H1 (cell line): ENCODE results near the gene GXYLT2. TPM values are rescaled to one million over a fixed set of nuclear protein-coding genes. Genes with fewer than 3 reads are reported as not detected.

Experiments
- CTCF ChIA-PET: fragments of 300-600 bp; sonication (Branson Sonifier 250); formaldehyde crosslinking; loops from one replicate; lab custom pipeline; 2021; ENCODE audit not compliant: partially characterized antibody; lab: Charles Lee
- POLR2A ChIA-PET: fragments of 300-600 bp; sonication (Branson Sonifier 250); formaldehyde crosslinking; loops from one replicate; lab custom pipeline; 2021; ENCODE audit warnings: inconsistent platforms; ENCODE audit not compliant: partially characterized antibody; lab: Charles Lee
- DNase-seq, 2 experiments: peaks; one replicate each; pipeline versions ENCODE4 v3.0.0 to v3.0.0-alpha.2; 2010 to 2022; ENCODE audit warnings: low spot score in 2 of 2, low read depth in 1 of 2, mixed read lengths in 1 of 2
- FAIRE-seq: peaks from 2 replicates; lab custom pipeline; 2011; peaks lifted over from hg19 to GRCh38; lab: Jason Lieb, UNC
- H2AFZ ChIP-seq: 2 replicates; pipeline ENCODE4 v1.8.1; 2012; ENCODE audit warnings: low read length, inconsistent platforms
- H2AK5ac ChIP-seq: 2 replicates; pipeline ENCODE4 v1.6.1; 2013; ENCODE audit warnings: low read depth, low read length
- H2BK120ac ChIP-seq: replicated peaks from 2 replicates; pipeline ENCODE3; 2013; ENCODE audit warnings: low read depth, low read length, inconsistent platforms
- H2BK12ac ChIP-seq: 2 replicates; pipeline ENCODE4 v1.6.1; 2013; ENCODE audit warnings: low read depth, low read length
- H2BK15ac ChIP-seq: 2 replicates; pipeline ENCODE4 v1.6.1; 2013; ENCODE audit warnings: low read length
- H2BK20ac ChIP-seq: 2 replicates; pipeline ENCODE4 v1.6.1; 2013; ENCODE audit warnings: low read length
- H2BK5ac ChIP-seq: 2 replicates; pipeline ENCODE4 v1.6.1; 2013; ENCODE audit warnings: low read depth, low read length
- H3K14ac ChIP-seq: 2 replicates; pipeline ENCODE4 v1.6.1; 2013; ENCODE audit warnings: inconsistent platforms; ENCODE audit not compliant: insufficient read length
- H3K18ac ChIP-seq: 2 replicates; pipeline ENCODE4 v1.6.1; 2013; ENCODE audit warnings: low read length; ENCODE audit errors: extremely low read depth
- H3K23ac ChIP-seq: 2 replicates; pipeline ENCODE4 v1.6.1; 2013; ENCODE audit warnings: inconsistent platforms; ENCODE audit not compliant: insufficient read length
- H3K23me2 ChIP-seq: 2 replicates; pipeline ENCODE4 v1.6.1; 2013; ENCODE audit warnings: low read depth, low read length
- H3K27ac ChIP-seq: 2 replicates; pipeline ENCODE4 v1.6.1; 2011; ENCODE audit warnings: low read depth, low read length, inconsistent platforms
- H3K27me3 ChIP-seq, 4 experiments: replicated peaks in 1 of 4; 1 replicate in 1 of 4; 2 replicates in 3 of 4; pipeline versions ENCODE4 v1.6.1 to v1.8.1; 2011 to 2013; ENCODE audit warnings: low read length in 3 of 4, mild to moderate bottlenecking in 3 of 4, inconsistent platforms in 2 of 4, mixed read lengths in 2 of 4, moderate library complexity in 1 of 4; ENCODE audit not compliant: control insufficient read depth in 3 of 4, insufficient read depth in 3 of 4; ENCODE audit errors: extremely low read depth in 1 of 4
- H3K36me3 ChIP-seq, 4 experiments: 2 replicates each; pipeline versions ENCODE4 v1.6.1 to v1.8.1; 2011 to 2013; ENCODE audit warnings: mild to moderate bottlenecking in 4 of 4, low read length in 3 of 4, moderate library complexity in 2 of 4, control low read depth in 1 of 4, inconsistent platforms in 1 of 4; ENCODE audit not compliant: insufficient read depth in 4 of 4, control insufficient read depth in 2 of 4
- H3K4ac ChIP-seq: replicated peaks from 2 replicates; pipeline ENCODE3; 2013; ENCODE audit warnings: low read length, low read depth, mixed read lengths, inconsistent platforms; ENCODE audit not compliant: insufficient read length
- H3K4me1 ChIP-seq, 4 experiments: replicated peaks in 1 of 4; 1 replicate in 1 of 4; 2 replicates in 3 of 4; pipeline versions ENCODE4 v1.6.1 to v1.8.1; 2011 to 2013; ENCODE audit warnings: low read length in 3 of 4, inconsistent platforms in 2 of 4, mixed read lengths in 1 of 4; ENCODE audit not compliant: insufficient read depth in 4 of 4, control insufficient read depth in 3 of 4
- H3K4me2 ChIP-seq, 2 experiments: 2 replicates each; pipeline versions ENCODE4 v1.6.1 to v1.8.1; 2011 to 2013; ENCODE audit warnings: low read depth in 2 of 2, low read length in 2 of 2, control low read depth in 1 of 2, inconsistent platforms in 1 of 2, mild to moderate bottlenecking in 1 of 2; ENCODE audit not compliant: insufficient read depth in 1 of 2
- H3K4me3 ChIP-seq, 4 experiments: fragments of 200-600, 300-600 bp in 1 of 4; sonication (generic), shearing (Covaris generic), sonication (Bioruptor Twin) in 1 of 4; 2 replicates each; pipeline versions ENCODE4 v1.5.1 to v1.8.1; 2011 to 2016; ENCODE audit warnings: low read length in 4 of 4, low read depth in 3 of 4, control low read depth in 2 of 4, inconsistent platforms in 2 of 4, mild to moderate bottlenecking in 2 of 4, mixed read lengths in 1 of 4, moderate library complexity in 1 of 4; ENCODE audit not compliant: insufficient read depth in 2 of 4; ENCODE audit errors: extremely low read depth in 1 of 4
- H3K56ac ChIP-seq: replicated peaks from 2 replicates; pipeline ENCODE3; 2013; ENCODE audit warnings: low read depth, mild to moderate bottlenecking, mixed read lengths, low read length, inconsistent platforms; ENCODE audit not compliant: insufficient read length
- H3K79me1 ChIP-seq: 2 replicates; pipeline ENCODE4 v1.6.1; 2013; ENCODE audit warnings: low read depth, low read length, control low read depth
- H3K79me2 ChIP-seq, 2 experiments: 2 replicates each; pipeline versions ENCODE4 v1.6.1 to v1.8.1; 2012 to 2013; ENCODE audit warnings: low read length in 2 of 2, mild to moderate bottlenecking in 2 of 2, inconsistent platforms in 1 of 2; ENCODE audit not compliant: insufficient read depth in 2 of 2, control insufficient read depth in 1 of 2
- H3K9ac ChIP-seq, 4 experiments: replicated peaks in 1 of 4; 1 replicate in 1 of 4; 2 replicates in 3 of 4; pipeline versions ENCODE4 v1.6.1 to v1.8.1; 2011 to 2013; ENCODE audit warnings: low read depth in 3 of 4, low read length in 3 of 4, control low read depth in 2 of 4, mild to moderate bottlenecking in 2 of 4, moderate library complexity in 2 of 4, inconsistent platforms in 1 of 4; ENCODE audit errors: extremely low read depth in 1 of 4
- H3K9me3 ChIP-seq, 2 experiments: 2 replicates each; pipeline versions ENCODE4 v1.6.1 to v1.8.1; 2012 to 2013; ENCODE audit warnings: mild to moderate bottlenecking in 2 of 2, moderate library complexity in 2 of 2, control low read depth in 1 of 2, inconsistent platforms in 1 of 2, low read depth in 1 of 2, low read length in 1 of 2, mixed read lengths in 1 of 2; ENCODE audit not compliant: insufficient read depth in 2 of 2
- H4K20me1 ChIP-seq, 2 experiments: replicated peaks in 1 of 2; 2 replicates each; pipeline versions ENCODE3 to v1.8.1; 2011 to 2013; ENCODE audit warnings: inconsistent platforms in 2 of 2, low read length in 2 of 2, mild to moderate bottlenecking in 1 of 2; ENCODE audit not compliant: insufficient read depth in 2 of 2, control insufficient read depth in 1 of 2
- H4K5ac ChIP-seq: 2 replicates; pipeline ENCODE4 v1.6.1; 2013; ENCODE audit warnings: low read length, low read depth, mixed read lengths, inconsistent platforms; ENCODE audit not compliant: insufficient read length
- H4K8ac ChIP-seq: 2 replicates; pipeline ENCODE4 v1.8.0; 2013; ENCODE audit warnings: mild to moderate bottlenecking, moderate library complexity, low read length, inconsistent platforms; ENCODE audit not compliant: insufficient read depth; ENCODE audit errors: extremely low read depth
- H4K91ac ChIP-seq: replicated peaks from 2 replicates; pipeline ENCODE3; 2013; ENCODE audit warnings: low read length, mixed read lengths, inconsistent platforms; ENCODE audit not compliant: insufficient read length
- CHD1 ChIP-seq: IDR thresholded peaks from 2 replicates; pipeline ENCODE4 v1.6.1; 2012; ENCODE audit warnings: low read depth, low read length, improper control_type of control experiment
- CHD2 ChIP-seq: IDR thresholded peaks from 2 replicates; pipeline ENCODE4 v1.6.1; 2012; ENCODE audit warnings: low read length, improper control_type of control experiment
- CTBP2 ChIP-seq: IDR thresholded peaks from 2 replicates; pipeline ENCODE4 v1.7.0; 2011; ENCODE audit warnings: borderline replicate concordance, mild to moderate bottlenecking, moderate library complexity, mixed read lengths, low read length; ENCODE audit not compliant: insufficient read depth, insufficient read length
- EP300 ChIP-seq, 2 experiments: IDR thresholded peaks; 1 replicate in 1 of 2; 2 replicates in 1 of 2; pipeline ENCODE4 v1.6.1; 2011 to 2012; ENCODE audit warnings: low read depth in 2 of 2, low read length in 2 of 2, mild to moderate bottlenecking in 2 of 2, borderline replicate concordance in 1 of 2, inconsistent platforms in 1 of 2, moderate library complexity in 1 of 2
- EZH2 ChIP-seq: fragments of 200-600 bp; sonication (generic); IDR thresholded peaks from 2 replicates; pipeline ENCODE4 v1.7.1; 2012; ENCODE audit warnings: low read depth, mild to moderate bottlenecking, moderate library complexity, low read length, inconsistent platforms; ENCODE audit not compliant: severe bottlenecking
- HDAC6 ChIP-seq: IDR thresholded peaks from one replicate; pipeline ENCODE4 v1.7.1; 2012; ENCODE audit warnings: low read depth, mild to moderate bottlenecking, inconsistent platforms, low read length, moderate library complexity
- KDM4A ChIP-seq: IDR thresholded peaks from one replicate; pipeline ENCODE4 v1.7.1; 2012; ENCODE audit warnings: low read depth, mild to moderate bottlenecking, moderate library complexity, low read length, inconsistent platforms; ENCODE audit not compliant: severe bottlenecking
- POLR2AphosphoS5 ChIP-seq: IDR thresholded peaks from 2 replicates; pipeline ENCODE4 v1.6.1; 2011; ENCODE audit warnings: low read depth, low read length
- SAP30 ChIP-seq: fragments of 300-600 bp; sonication (generic); IDR thresholded peaks from 2 replicates; pipeline ENCODE4 v1.7.1; 2012; ENCODE audit warnings: low read length, moderate library complexity, mild to moderate bottlenecking, inconsistent platforms; ENCODE audit not compliant: insufficient read depth, insufficient replicate concordance
- SP1 ChIP-seq: IDR thresholded peaks from 2 replicates; pipeline ENCODE4 v1.6.1; 2011; ENCODE audit warnings: low read depth, low read length
- SUZ12 ChIP-seq: fragments of 200-600 bp; sonication (generic); IDR thresholded peaks from 2 replicates; pipeline ENCODE4 v1.6.1; 2012; ENCODE audit warnings: mild to moderate bottlenecking, inconsistent platforms, low read length, moderate library complexity, mixed read lengths
- WGBS, 2 experiments: shearing (Covaris generic) in 1 of 2; methylation state at CpG; one replicate each; pipeline versions ENCODE4 v1.1.6 to v1.1.7; 2013 to 2015; ENCODE audit warnings: low lambda C conversion rate in 2 of 2, mixed read lengths in 2 of 2, inconsistent platforms in 1 of 2, low coverage in 1 of 2, missing lambda C conversion rate in 1 of 2; ENCODE audit not compliant: insufficient replicate concordance in 2 of 2, insufficient coverage in 1 of 2, insufficient read length in 1 of 2; ENCODE audit errors: extremely low coverage in 1 of 2, missing lambda C conversion rate in 1 of 2; 5-methylcytosine and 5-hydroxymethylcytosine counted together
- polyA plus RNA-seq, 7 experiments: library from polyadenylated mRNA; depleted of rRNA in 3 of 7; stranded (reverse) in 5 of 7; unstranded in 2 of 7; fragments of >200 nt in 5 of 7; fragments of 200-250 nt in 2 of 7; gene quantifications; 1 replicate in 5 of 7; 2 replicates in 1 of 7; 4 replicates in 1 of 7; pipeline versions ENCODE4 v1.2.1 to v1.2.3, GENCODE V29; 2011 to 2013; ENCODE audit warnings: missing spikeins in 2 of 7, mixed read lengths in 2 of 7
- total RNA-seq: library from RNA; stranded (reverse); fragmentation: NEBNext Ultra II Directional; extraction: Animal tissue kit (Norgen Biotek cat#: 25700); gene quantifications from 2 replicates; pipeline ENCODE4 v1.2.1, GENCODE V29; 2021
- TF ChIP-seq, protein P1 (sequence below): IDR thresholded peaks from 2 replicates; pipeline ENCODE4 v1.6.1; 2012; ENCODE audit warnings: inconsistent platforms

Gene GXYLT2
- total and polyA plus RNA-seq, 2 of the 8 experiments (the other 6 are each of a cell fraction or from before 2014, with no cell fraction given), result 1.8 to 5.6 TPM

DNA sequence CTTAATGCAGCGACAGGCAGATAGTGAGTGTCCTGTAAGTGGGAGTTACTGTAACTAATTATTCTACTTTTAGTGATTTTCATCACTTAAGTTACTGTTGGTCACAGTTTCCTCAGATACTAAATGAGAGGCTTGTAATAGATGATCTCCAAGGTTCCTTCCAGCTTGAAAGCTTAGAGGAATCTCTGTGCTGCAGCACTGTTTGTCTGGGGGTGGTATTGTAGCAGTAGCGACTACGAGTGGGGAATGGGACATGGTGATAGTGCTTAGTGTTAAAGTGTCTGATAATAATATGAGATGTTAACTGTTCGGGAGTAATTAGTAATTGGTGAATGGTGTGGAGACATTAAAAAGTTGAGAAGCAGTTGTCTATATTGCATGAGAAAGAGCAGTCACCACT, 121.2 kb downstream of the GXYLT2 start:
- DNase-seq, result no peak
- Histone ChIP-seq H3K36me3 (peaks cover 2 to 21% (median 5%) of the 10 kb centered on the region in 4 experiments; a peak in 6 of 8 replicates), H3K23ac (no peak overlapping the region), H3K18ac (no peak overlapping the region), H4K8ac (no peak overlapping the region), H3K27me3 (no peaks in the 10 kb centered on the region), H2BK12ac (no peak overlapping the region), H4K91ac (no peak overlapping the region), H3K4me3 (no peak overlapping the region), H2AK5ac (no peak overlapping the region), H4K5ac (no peak overlapping the region), H3K4me1 (no peaks in the 10 kb centered on the region; a peak in 1 of 7 replicates), H3K23me2 (no peaks in the 10 kb centered on the region; the same call in 1 of the 2 replicates), H2BK20ac (no peak overlapping the region)
- CTCF ChIA-PET, result interaction anchor here (0.7 to 1.9 kb wide), 4 partner anchors 9 to 47 kb away, joined by 3 to 11 read pairs (median 3); partner anchors contain the start of gene PPP4R2
- no peak for TF ChIP-seq SAP30
- no peak for TF ChIP-seq EP300 (IDR thresholded peaks at IDR 0.05; ENCODE audit: borderline replicate concordance in 1 of 2, low read depth in 2 of 2, low read length in 2 of 2)
- no peak for TF ChIP-seq SP1
- TF ChIP-seq, protein P1, sequence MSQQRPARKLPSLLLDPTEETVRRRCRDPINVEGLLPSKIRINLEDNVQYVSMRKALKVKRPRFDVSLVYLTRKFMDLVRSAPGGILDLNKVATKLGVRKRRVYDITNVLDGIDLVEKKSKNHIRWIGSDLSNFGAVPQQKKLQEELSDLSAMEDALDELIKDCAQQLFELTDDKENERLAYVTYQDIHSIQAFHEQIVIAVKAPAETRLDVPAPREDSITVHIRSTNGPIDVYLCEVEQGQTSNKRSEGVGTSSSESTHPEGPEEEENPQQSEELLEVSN, result no peak
- no peak for TF ChIP-seq EZH2
- TF ChIP-seq CTBP2, result no peak
- no peak for TF ChIP-seq POLR2AphosphoS5
- no peak for TF ChIP-seq HDAC6
- TF ChIP-seq KDM4A, result no peak
- no peak for TF ChIP-seq CHD2
- no peak for TF ChIP-seq SUZ12
- no peak for TF ChIP-seq CHD1
- TF ChIP-seq, all 59 proteins: peak for 0
- FAIRE-seq, result no peak
- POLR2A ChIA-PET, result interaction anchor here (1.1 to 3.7 kb wide), 7 partner anchors 8 to 47 kb away, joined by 3 to 23 read pairs (median 6); no protein-coding TSS in a partner anchor
- Histone ChIP-seq H3K9ac (no peak overlapping the region), H3K56ac (no peak overlapping the region), H3K9me3 (no peaks in the 10 kb centered on the region), H3K4me2 (no peak overlapping the region), H2BK15ac (no peak overlapping the region), H2AFZ (no peak overlapping the region), H2BK5ac (no peak overlapping the region), H3K14ac (no peak overlapping the region), H3K79me2 (peaks cover 65 to 100% of the 10 kb centered on the region in 2 experiments), H4K20me1 (peaks cover 21 to 38% of the 10 kb centered on the region in 2 experiments), H2BK120ac (no peak overlapping the region), H3K4ac (no peak overlapping the region), H3K27ac (no peak overlapping the region), H3K79me1 (no peaks in the 10 kb centered on the region; the same call in 1 of the 2 replicates)
- 92 to 100% methylated on average over 1 to 4 of the region's 4 CpGs for WGBS, 2 experiments
